Hepatocyte (in vitro differentiated cells): ENCODE data around the gene KDM6B.

Experiments
- CTCF ChIP-seq: fragments of 200-600 bp; sonication (generic); IDR thresholded peaks from 2 replicates; pipeline ENCODE4 v1.5.1; 2016; ENCODE audit warnings: antibody characterized with exemption, mild to moderate bottlenecking; ENCODE audit not compliant: poor library complexity
- EZH2phosphoT487 ChIP-seq: fragments of 200-600 bp; sonication (generic); IDR thresholded peaks from one replicate; pipeline ENCODE4 v1.6.1; 2018; ENCODE audit warnings: antibody characterized with exemption, mild to moderate bottlenecking, low read depth, moderate library complexity; ENCODE audit not compliant: unreplicated experiment, severe bottlenecking

- TF ChIP-seq EZH2phosphoT487, result no peak
- TF ChIP-seq CTCF, result no peak
Observed at GRCh38 chr17:7797976-7798375, 36.0 kb upstream of the KDM6B start.
